Natural killer cell (primary cell): ENCODE measurements around the gene NCCRP1. TPM values are rescaled to one million over a fixed set of nuclear protein-coding genes. Genes with fewer than 3 reads are reported as not detected.

Experiments used
- ATAC-seq, 3 donors: fragments of 150-1000 bp in 2 of 3; fragments of 200-7000 bp in 1 of 3; cut with Tn5 transposase; 1 replicate in 1 of 3; 2 replicates in 2 of 3; pipeline ENCODE4 v1.10.0; 2021; ENCODE audit warnings: mild to moderate bottlenecking in 2 of 3, moderate library complexity in 2 of 3
- DNase-seq, 2 donors: peaks; one replicate each; pipeline versions ENCODE4 v3.0.0 to v3.0.0-alpha.2; 2013 to 2021; ENCODE audit warnings: mixed read lengths in 1 of 2
- H3K27ac ChIP-seq: one replicate; pipeline ENCODE4 v1.5.1; 2013; ENCODE audit warnings: mild to moderate bottlenecking, low read length
- H3K27me3 ChIP-seq: one replicate; pipeline ENCODE4 v1.6.1; 2013; ENCODE audit warnings: low read length; ENCODE audit not compliant: control insufficient read depth, insufficient read depth
- H3K36me3 ChIP-seq: one replicate; pipeline ENCODE4 v1.6.1; 2013; ENCODE audit warnings: low read length; ENCODE audit not compliant: control insufficient read depth, insufficient read depth
- H3K4me1 ChIP-seq: one replicate; pipeline ENCODE4 v1.6.1; 2013; ENCODE audit warnings: low read length; ENCODE audit not compliant: control insufficient read depth, insufficient read depth
- H3K4me3 ChIP-seq: one replicate; pipeline ENCODE4 v1.5.1; 2013; ENCODE audit warnings: low read length
- H3K9me3 ChIP-seq: one replicate; pipeline ENCODE4 v1.6.1; 2013; ENCODE audit warnings: low read length; ENCODE audit not compliant: control insufficient read depth, insufficient read depth
- H3K27ac Mint-ChIP-seq, 2 donors: one replicate each; pipeline ENCODE4 v1.8.0; 2022; ENCODE audit warnings: mild to moderate bottlenecking in 2 of 2, mixed read lengths in 2 of 2, moderate library complexity in 1 of 2
- H3K27me3 Mint-ChIP-seq, 2 donors: one replicate each; pipeline ENCODE4 v1.8.0; 2022; ENCODE audit warnings: low read depth in 2 of 2, mixed read lengths in 2 of 2
- H3K36me3 Mint-ChIP-seq: one replicate; pipeline ENCODE4 v1.8.0; 2022; ENCODE audit warnings: mixed read lengths
- H3K4me1 Mint-ChIP-seq, 2 donors: one replicate each; pipeline ENCODE4 v1.8.0; 2022; ENCODE audit warnings: mixed read lengths in 2 of 2
- H3K4me3 Mint-ChIP-seq: one replicate; pipeline ENCODE4 v1.8.0; 2022; ENCODE audit warnings: mild to moderate bottlenecking, moderate library complexity, mixed read lengths
- H3K9me3 Mint-ChIP-seq, 2 donors: one replicate each; pipeline ENCODE4 v1.8.0; 2022; ENCODE audit warnings: mixed read lengths in 2 of 2
- CTCF ChIP-seq: fragments of 200-600 bp; IDR thresholded peaks from one replicate; pipeline ENCODE4 v1.8.0; 2022; ENCODE audit warnings: antibody characterized with exemption
- WGBS: methylation state at CpG from one replicate; pipeline ENCODE4 v1.1.7; 2013; ENCODE audit warnings: missing lambda C conversion rate; ENCODE audit not compliant: insufficient coverage; 5-methylcytosine and 5-hydroxymethylcytosine counted together
- intact Hi-C: fragments of 100-400 bp; cut with micrococcal nuclease; formaldehyde crosslinking; loops from one replicate; pipeline ENCODE4 v1.14.2; 2022
- total RNA-seq, 4 donors: library from RNA; stranded (reverse); fragments of 120-200 nt in 1 of 4; gene quantifications; one replicate each; pipeline versions ENCODE4 v1.2.3 to v1.2.4, GENCODE V29; 2013 to 2022

The NCCRP1 gene
- total RNA-seq, 3 donors from 2014 or later (not counting 1 experiment from before 2014, with no cell fraction given): not detected

GRCh38 chr19:39169143-39169810 lies 27.5 kb upstream of the NCCRP1 start:
- no peaks in the 10 kb centered on the region for H3K27me3 ChIP-seq
- H3K4me3 Mint-ChIP-seq: no peak overlapping the region
- peaks cover 0 to 8% of the 10 kb centered on the region in 2 donors for H3K4me1 Mint-ChIP-seq
- peak overlapping the region in 1 of 2 donors; percentile 56 for H3K27ac Mint-ChIP-seq
- H3K27me3 Mint-ChIP-seq: no peaks in the 10 kb centered on the region
- H3K36me3 Mint-ChIP-seq: no peaks in the 10 kb centered on the region
- intact Hi-C loops: no loop called here
- H3K4me3 ChIP-seq: no peak overlapping the region
- H3K4me1 ChIP-seq: no peaks in the 10 kb centered on the region
- 96% methylated on average over 36 of the region's 36 CpGs for WGBS
- no peak overlapping the region for H3K27ac ChIP-seq
- no peaks in the 10 kb centered on the region for H3K9me3 ChIP-seq
- DNase-seq (no peak), ATAC-seq (no peak)
- no peaks in the 10 kb centered on the region for H3K9me3 Mint-ChIP-seq
- H3K36me3 ChIP-seq: peaks cover 7% of the 10 kb centered on the region
- TF ChIP-seq CTCF: no peak

GRCh38 chr19:39170386-39171231 lies 26.2 kb upstream of the NCCRP1 start:
- Mint-ChIP-seq H3K4me1 (peaks cover 0 to 6% of the 10 kb centered on the region in 2 donors), H3K36me3 (no peaks in the 10 kb centered on the region), H3K4me3 (no peak overlapping the region), H3K27ac (peak overlapping the region in 1 of 2 donors; percentile 65), H3K9me3 (no peaks in the 10 kb centered on the region), H3K27me3 (no peaks in the 10 kb centered on the region)
- peaks cover 7% of the 10 kb centered on the region for H3K36me3 ChIP-seq
- no peaks in the 10 kb centered on the region for H3K4me1 ChIP-seq
- H3K27ac ChIP-seq: no peak overlapping the region
- no peak for ATAC-seq
- DNase-seq: no peak
- H3K9me3 ChIP-seq: no peaks in the 10 kb centered on the region
- WGBS: 94% methylated on average over 17 of the region's 17 CpGs
- no peak overlapping the region for H3K4me3 ChIP-seq
- no peak for TF ChIP-seq CTCF
- intact Hi-C loops: no loop called here
- H3K27me3 ChIP-seq: no peaks in the 10 kb centered on the region

- 86% methylated on average over 27 of the region's 27 CpGs for WGBS
- no peaks in the 10 kb centered on the region for H3K36me3 Mint-ChIP-seq
Observed at GRCh38 chr19:39171479-39172465, 25.0 kb upstream of the NCCRP1 start.

More at GRCh38 chr19:39171479-39172465, 25.0 kb upstream of the NCCRP1 start:
- H3K4me1 Mint-ChIP-seq: peaks cover 0 to 6% of the 10 kb centered on the region in 2 donors
- H3K27me3 Mint-ChIP-seq: no peaks in the 10 kb centered on the region
- Histone ChIP-seq H3K27me3 (no peaks in the 10 kb centered on the region), H3K4me3 (no peak overlapping the region), H3K27ac (no peak overlapping the region), H3K36me3 (peaks cover 12% of the 10 kb centered on the region), H3K9me3 (no peaks in the 10 kb centered on the region), H3K4me1 (no peaks in the 10 kb centered on the region)
- ATAC-seq (no peak), DNase-seq (no peak)
- intact Hi-C loops: no loop called here
- no peaks in the 10 kb centered on the region for H3K9me3 Mint-ChIP-seq
- TF ChIP-seq CTCF: no peak
- no peak overlapping the region for H3K27ac Mint-ChIP-seq
- H3K4me3 Mint-ChIP-seq: no peak overlapping the region
